K562 (cell line): ENCODE measurements around the gene COMMD1. TPM values are rescaled to one million over a fixed set of nuclear protein-coding genes. Genes with fewer than 3 reads are reported as not detected.
"Not testable (repeated sequence)": the region's sequence is repeated elsewhere in the genome, so short reads cannot be mapped to it uniquely, and the experiment has no call there.

Experiments
- ATAC-seq: fragments of 200-7000 bp; cut with Tn5 transposase; 3 replicates; pipeline ENCODE4 v1.9.1; 2020; ENCODE audit warnings: moderate library complexity
- BruUV-seq: library from RNA; stranded (reverse); fragments of 400-500 nt; replicated peaks from 2 replicates; lab custom pipeline; 2021; lab: Mats Ljungman, UMichigan
- CTCF ChIA-PET: fragments of 300-600 bp; formaldehyde crosslinking; extraction: SDS; loops from one replicate; lab custom pipeline; 2021; ENCODE audit warnings: low intra/inter-chr PET ratio; lab: Yijun Ruan, JAX
- POLR2A ChIA-PET: fragments of 300-600, 350-650 bp; sonication (Branson Sonifier 250); formaldehyde crosslinking; extraction: SDS; loops from one replicate; lab custom pipeline; 2021; ENCODE audit warnings: antibody characterized with exemption, inconsistent platforms; lab: Yijun Ruan, JAX
- DNase-seq, 4 experiments: peaks; one replicate each; pipeline versions ENCODE4 v3.0.0 to v3.0.0-alpha.2; 2011 to 2018; ENCODE audit warnings: low spot score in 3 of 4, mixed read lengths in 3 of 4; ENCODE audit errors: extremely low read depth in 1 of 4
- FAIRE-seq: peaks from 2 replicates; lab custom pipeline; 2011; peaks lifted over from hg19 to GRCh38; lab: Jason Lieb, UNC
- H2AFZ ChIP-seq: 2 replicates; pipeline ENCODE4 v1.6.0; 2011; ENCODE audit warnings: low read depth, low read length, control low read depth, inconsistent platforms
- H3K27ac ChIP-seq: fragments of 200-600 bp; 3 replicates; pipeline ENCODE4 v1.8.0; 2011; ENCODE audit warnings: low read depth, mild to moderate bottlenecking, control low read depth, inconsistent platforms, low read length, moderate library complexity, mixed read lengths; ENCODE audit errors: extremely low read depth
- H3K27me3 ChIP-seq, 2 experiments: fragments of 300-600 bp in 1 of 2; 2 replicates in 1 of 2; 3 replicates in 1 of 2; pipeline versions ENCODE4 v1.6.0 to v1.8.0; 2011; ENCODE audit warnings: inconsistent platforms in 2 of 2, low read length in 2 of 2, mild to moderate bottlenecking in 1 of 2, mixed read lengths in 1 of 2, moderate library complexity in 1 of 2; ENCODE audit not compliant: control insufficient read depth in 2 of 2, insufficient read depth in 2 of 2
- H3K36me3 ChIP-seq: fragments of 300-600 bp; 3 replicates; pipeline ENCODE4 v1.8.0; 2011; ENCODE audit warnings: mild to moderate bottlenecking, low read length, inconsistent platforms; ENCODE audit not compliant: control insufficient read depth, insufficient read depth
- H3K4me1 ChIP-seq, 2 experiments: fragments of 200-600 bp in 1 of 2; replicated peaks in 1 of 2; 2 replicates in 1 of 2; 3 replicates in 1 of 2; pipeline versions ENCODE4 v1.5.1 to v1.8.0; 2011; ENCODE audit warnings: inconsistent platforms in 2 of 2, low read length in 2 of 2, mild to moderate bottlenecking in 1 of 2, mixed read lengths in 1 of 2, moderate library complexity in 1 of 2; ENCODE audit not compliant: control insufficient read depth in 2 of 2, insufficient read depth in 2 of 2
- H3K4me2 ChIP-seq: 2 replicates; pipeline ENCODE4 v1.6.1; 2011; ENCODE audit warnings: low read length, control low read depth, inconsistent platforms, mixed read lengths; ENCODE audit not compliant: insufficient read depth
- H3K4me3 ChIP-seq: fragments of 200-600 bp; sonication (generic), shearing (Covaris generic); 2 replicates; pipeline ENCODE4 v1.5.1; 2016; ENCODE audit warnings: control low read depth, inconsistent platforms
- H3K79me2 ChIP-seq: fragments of 200-600 bp; 3 replicates; pipeline ENCODE4 v1.8.0; 2011; ENCODE audit warnings: low read length, inconsistent platforms; ENCODE audit not compliant: control insufficient read depth, insufficient read depth
- H3K9ac ChIP-seq, 2 experiments: 2 replicates each; pipeline versions ENCODE4 v1.6.0 to v1.6.1; 2011; ENCODE audit warnings: low read depth in 2 of 2, low read length in 2 of 2, control low read depth in 1 of 2, inconsistent platforms in 1 of 2, mild to moderate bottlenecking in 1 of 2, mixed read lengths in 1 of 2; ENCODE audit not compliant: insufficient read depth in 1 of 2
- H3K9me1 ChIP-seq: one replicate; pipeline ENCODE4 v1.6.0; 2011; ENCODE audit warnings: inconsistent platforms, mild to moderate bottlenecking, low read length, moderate library complexity; ENCODE audit not compliant: control insufficient read depth, insufficient read depth
- H3K9me3 ChIP-seq: replicated peaks from 2 replicates; pipeline ENCODE4 v1.5.1; 2011; ENCODE audit warnings: low read depth, low read length, inconsistent platforms; ENCODE audit not compliant: control insufficient read depth, insufficient read depth
- H4K20me1 ChIP-seq: replicated peaks from 2 replicates; pipeline ENCODE4 v1.6.1; 2011; ENCODE audit warnings: low read length, inconsistent platforms, mixed read lengths; ENCODE audit not compliant: control insufficient read depth, insufficient read depth
- LCOR ChIP-seq: sonication (generic); formaldehyde crosslinking; IDR thresholded peaks from 2 replicates; pipeline ENCODE4 v1.8.0; 2022; ENCODE audit warnings: mild to moderate bottlenecking, missing genetic modification reagents
- MBD1 ChIP-seq: fragments of 250-450 bp; sonication (Bioruptor Pico); IDR thresholded peaks from 2 replicates; pipeline ENCODE4 v1.8.0; 2022; ENCODE audit warnings: inconsistent platforms
- POLR2A ChIP-seq: fragments of 450-650 bp; conservative IDR thresholded peaks from 2 replicates; pipeline ENCODE4 v1.6.1; 2016
- SUPT5H ChIP-seq: fragments of 450-650 bp; IDR thresholded peaks from 2 replicates; pipeline ENCODE4 v1.6.1; 2016
- ZNF121 ChIP-seq: sonication (generic); formaldehyde crosslinking; conservative IDR thresholded peaks from 2 replicates; pipeline ENCODE4 v1.8.0; 2022; ENCODE audit warnings: missing genetic modification reagents
- WGBS: fragments of 100-300 bp; shearing (Covaris generic); methylation state at CpG from one replicate; pipeline ENCODE4 v1.1.6; 2016; ENCODE audit warnings: low coverage, mixed read lengths; ENCODE audit not compliant: insufficient coverage; ENCODE audit errors: missing lambda C conversion rate; 5-methylcytosine and 5-hydroxymethylcytosine counted together
- in situ Hi-C: fragments of 300-500 bp; cut with MboI; formaldehyde crosslinking; loops from 4 replicates; pipeline ENCODE4 v1.15.0; 2018; ENCODE audit warnings: inconsistent platforms, mixed read lengths
- intact Hi-C: fragments of 100-400 bp; cut with micrococcal nuclease; formaldehyde crosslinking; loops from 2 replicates; pipeline ENCODE4 v1.14.2; 2022
- polyA plus RNA-seq, 8 experiments: library from polyadenylated mRNA; depleted of rRNA in 4 of 8; stranded (reverse) in 5 of 8; unstranded in 3 of 8; fragments of >200 nt; fragmentation: Nextera tagmentation in 2 of 8; fragmentation: Illumina TruSeq in 1 of 8; extraction: Ambion mirVana in 2 of 8; extraction: Trizol in 1 of 8; gene quantifications; 2 replicates each; pipeline versions ENCODE4 v1.2.1 to v1.2.3, GENCODE V29; 2011 to 2014; ENCODE audit warnings: inconsistent platforms in 1 of 8, missing spikeins in 1 of 8
- total RNA-seq, 7 experiments: library from RNA; depleted of rRNA in 6 of 7; stranded (reverse); fragments of >200 nt in 6 of 7; fragmentation: Illumina TruSeq in 2 of 7; extraction: Trizol in 2 of 7; gene quantifications; 2 replicates each; pipeline versions ENCODE4 v1.2.1 to v1.2.3, GENCODE V29; 2011 to 2021; ENCODE audit warnings: low replicate concordance in 1 of 7

The COMMD1 gene
- total and polyA plus RNA-seq, 9 of the 15 experiments (the other 6 are each of a cell fraction or from before 2014, with no cell fraction given): 14.4 to 77.0 (median 21.4) TPM

GRCh38 chr2:61862085-61862484 is 43.4 kb upstream of the COMMD1 start (continued):
- no peak for TF ChIP-seq LCOR

- H3K79me2 ChIP-seq, H3K4me2 ChIP-seq, FAIRE-seq, intact Hi-C loops, in situ Hi-C loops, H4K20me1 ChIP-seq, BruUV-seq, ATAC-seq, DNase-seq, H3K27ac ChIP-seq, H3K9me3 ChIP-seq, H2AFZ ChIP-seq, H3K4me1 ChIP-seq, H3K9me1 ChIP-seq, H3K4me3 ChIP-seq, H3K27me3 ChIP-seq, CTCF ChIA-PET, H3K9ac ChIP-seq: not testable (repeated sequence)
- 91% methylated on average over 14 of the region's 14 CpGs for WGBS
- POLR2A ChIA-PET: interaction anchor here (0.6 to 1.6 kb wide), 6 partner anchors 13 to 762 kb away, joined by 3 to 6 read pairs (median 4); partner anchors contain the start of gene FAM161A
- TF ChIP-seq POLR2A: peak; percentile 61; the same call in 1 of the 2 replicates
- TF ChIP-seq SUPT5H: peak; percentile 62
- H3K36me3 ChIP-seq: peaks cover 49% of the 10 kb centered on the region
Measured at GRCh38 chr2:61866482-61867089, 38.9 kb upstream of the COMMD1 start.

- no peak for ATAC-seq
- intact Hi-C loops: no loop called here
- no TSS peak for BruUV-seq
Measured at GRCh38 chr2:61876400-61876799, 29.1 kb upstream of the COMMD1 start.

More at GRCh38 chr2:61876400-61876799, 29.1 kb upstream of the COMMD1 start:
- Histone ChIP-seq H3K27me3 (no peaks in the 10 kb centered on the region), H3K36me3 (peaks cover 98% of the 10 kb centered on the region), H3K9me1 (no peaks in the 10 kb centered on the region), H3K79me2 (peaks cover 9% of the 10 kb centered on the region), H3K4me2 (no peak overlapping the region), H3K4me1 (no peaks in the 10 kb centered on the region), H4K20me1 (no peaks in the 10 kb centered on the region), H3K4me3 (no peak overlapping the region), H3K9ac (no peak overlapping the region), H2AFZ (no peak overlapping the region), H3K9me3 (no peaks in the 10 kb centered on the region), H3K27ac (no peak overlapping the region)
- no peak for DNase-seq
- in situ Hi-C loops: no loop called here
- no peak for FAIRE-seq
- TF ChIP-seq ZNF121 (CRISPR knock-in tag): 0 out of 2 replicates have a peak, but pooled peaks have one; percentile 34
- TF ChIP-seq MBD1 (CRISPR knock-in tag): no peak
- ChIA-PET POLR2A (no interaction called here), CTCF (no interaction called here)
- 95% methylated on average over 1 of the region's 1 CpG for WGBS
